ENCODE results near the gene WWOX. TPM values are rescaled to one million over a fixed set of nuclear protein-coding genes. Genes with fewer than 3 reads are reported as not detected.

Gene WWOX
- total RNA-seq, 6 donors from 2014 or later = 18.7 to 167 (median 31.0) TPM

DNA sequence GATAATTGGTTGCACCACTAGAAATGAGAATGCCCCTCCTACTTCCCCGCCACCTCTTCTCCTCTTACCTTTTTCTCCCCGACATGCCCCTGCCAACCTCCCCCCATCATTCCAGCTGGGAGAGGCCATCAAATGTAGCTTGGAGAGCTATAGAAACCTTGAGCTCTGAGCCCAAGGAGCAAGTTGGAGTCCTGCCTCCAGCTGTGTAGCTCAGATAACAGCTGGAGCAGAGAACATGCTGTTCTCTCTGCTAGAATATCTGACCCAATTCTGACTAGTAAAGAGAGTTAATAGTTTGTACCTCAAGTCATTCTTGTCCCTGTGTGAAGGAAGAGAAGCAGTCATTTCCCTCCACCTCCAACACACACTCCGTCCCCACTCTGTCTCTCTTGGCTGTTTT is 1010.8 kb downstream of the WWOX start:
- Histone ChIP-seq H3K9me3 (no peaks in the 10 kb centered on the region), H3K27ac (no peak overlapping the region), H3K27me3 (no peaks in the 10 kb centered on the region), H3K4me1 (no peaks in the 10 kb centered on the region), H3K36me3 (no peaks in the 10 kb centered on the region), H3K4me3 (no peak overlapping the region)
- 89 to 92% methylated on average over 3 of the region's 3 CpGs for WGBS, 2 donors
- TF ChIP-seq EP300 (IDR thresholded peaks at IDR 0.05) (no peak), POLR2A (IDR thresholded peaks at IDR 0.05) (no peak)
- TF ChIP-seq, protein P1, sequence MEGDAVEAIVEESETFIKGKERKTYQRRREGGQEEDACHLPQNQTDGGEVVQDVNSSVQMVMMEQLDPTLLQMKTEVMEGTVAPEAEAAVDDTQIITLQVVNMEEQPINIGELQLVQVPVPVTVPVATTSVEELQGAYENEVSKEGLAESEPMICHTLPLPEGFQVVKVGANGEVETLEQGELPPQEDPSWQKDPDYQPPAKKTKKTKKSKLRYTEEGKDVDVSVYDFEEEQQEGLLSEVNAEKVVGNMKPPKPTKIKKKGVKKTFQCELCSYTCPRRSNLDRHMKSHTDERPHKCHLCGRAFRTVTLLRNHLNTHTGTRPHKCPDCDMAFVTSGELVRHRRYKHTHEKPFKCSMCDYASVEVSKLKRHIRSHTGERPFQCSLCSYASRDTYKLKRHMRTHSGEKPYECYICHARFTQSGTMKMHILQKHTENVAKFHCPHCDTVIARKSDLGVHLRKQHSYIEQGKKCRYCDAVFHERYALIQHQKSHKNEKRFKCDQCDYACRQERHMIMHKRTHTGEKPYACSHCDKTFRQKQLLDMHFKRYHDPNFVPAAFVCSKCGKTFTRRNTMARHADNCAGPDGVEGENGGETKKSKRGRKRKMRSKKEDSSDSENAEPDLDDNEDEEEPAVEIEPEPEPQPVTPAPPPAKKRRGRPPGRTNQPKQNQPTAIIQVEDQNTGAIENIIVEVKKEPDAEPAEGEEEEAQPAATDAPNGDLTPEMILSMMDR (IDR thresholded peaks at IDR 0.05) = no peak
- no peak for ATAC-seq (ENCODE audit: low FRiP score in 2 of 2)
- no peak for DNase-seq

DNA sequence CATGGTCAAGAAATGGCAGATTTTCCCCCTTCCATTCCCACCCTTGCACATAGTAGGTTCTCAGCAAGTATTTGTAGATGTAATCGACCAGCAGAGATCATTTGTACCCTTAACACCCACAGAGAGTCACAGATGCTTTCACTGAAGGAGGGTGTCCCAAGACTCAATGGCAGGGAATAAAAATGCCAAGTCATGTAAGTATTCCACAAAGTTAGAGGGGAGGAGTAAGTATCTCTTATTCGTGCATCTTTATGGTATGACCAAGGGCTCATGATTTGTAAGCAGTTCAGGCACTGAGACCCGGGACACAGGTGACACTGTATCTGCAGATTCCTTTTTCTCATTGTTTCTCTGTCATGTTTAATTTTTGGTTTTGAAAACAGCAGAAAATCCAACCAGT is 1011.5 kb downstream of the WWOX start:
- H3K4me3 ChIP-seq = no peak overlapping the region
- 69 to 84% methylated on average over 3 of the region's 3 CpGs for WGBS, 2 donors
- no peaks in the 10 kb centered on the region for H3K4me1 ChIP-seq
- no peaks in the 10 kb centered on the region for H3K27me3 ChIP-seq
- no peak for TF ChIP-seq EP300 (IDR thresholded peaks at IDR 0.05)
- TF ChIP-seq, protein P1 (IDR thresholded peaks at IDR 0.05) = no peak
- TF ChIP-seq POLR2AphosphoS5 (IDR thresholded peaks at IDR 0.05) = no peak
- no peak for TF ChIP-seq POLR2A (IDR thresholded peaks at IDR 0.05)
- no peaks in the 10 kb centered on the region for H3K9me3 ChIP-seq
- H3K27ac ChIP-seq = no peak overlapping the region
- no peaks in the 10 kb centered on the region for H3K36me3 ChIP-seq
- DNase-seq = no peak
- ATAC-seq (ENCODE audit: low FRiP score in 2 of 2) = no peak

DNA sequence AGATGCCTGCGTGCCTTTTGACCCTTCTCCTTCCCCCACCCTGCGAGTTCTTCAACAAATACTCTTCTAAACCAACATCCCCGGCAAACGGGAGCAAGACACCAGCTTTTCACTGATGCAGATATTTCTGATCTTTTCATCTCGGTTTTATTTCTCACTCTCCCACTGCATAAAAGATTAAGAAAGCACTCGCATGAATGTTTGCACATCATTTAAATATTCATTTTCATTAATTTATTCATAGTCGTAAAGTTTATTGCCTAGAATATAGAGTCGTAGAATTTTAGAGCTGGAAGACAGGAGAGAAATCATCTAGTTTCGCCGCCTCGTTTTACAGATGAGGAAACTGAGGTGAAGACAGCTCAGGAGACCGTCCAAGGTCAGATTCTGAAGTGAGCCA is 1013.0 kb downstream of the WWOX start:
- Histone ChIP-seq H3K27me3 (no peaks in the 10 kb centered on the region), H3K4me1 (no peaks in the 10 kb centered on the region), H3K27ac (no peak overlapping the region), H3K36me3 (no peaks in the 10 kb centered on the region), H3K9me3 (peaks cover 0 to 5% (median 0%) of the 10 kb centered on the region in 4 donors), H3K4me3 (no peak overlapping the region)
- ATAC-seq (ENCODE audit: low FRiP score in 2 of 2) (no peak), DNase-seq (no peak)
- 90 to 95% methylated on average over 12 of the region's 12 CpGs for WGBS, 2 donors
- TF ChIP-seq EP300 (IDR thresholded peaks at IDR 0.05) (no peak), POLR2A (IDR thresholded peaks at IDR 0.05) (no peak), POLR2AphosphoS5 (IDR thresholded peaks at IDR 0.05) (no peak)
- TF ChIP-seq, protein P1 (IDR thresholded peaks at IDR 0.05) = no peak

DNA sequence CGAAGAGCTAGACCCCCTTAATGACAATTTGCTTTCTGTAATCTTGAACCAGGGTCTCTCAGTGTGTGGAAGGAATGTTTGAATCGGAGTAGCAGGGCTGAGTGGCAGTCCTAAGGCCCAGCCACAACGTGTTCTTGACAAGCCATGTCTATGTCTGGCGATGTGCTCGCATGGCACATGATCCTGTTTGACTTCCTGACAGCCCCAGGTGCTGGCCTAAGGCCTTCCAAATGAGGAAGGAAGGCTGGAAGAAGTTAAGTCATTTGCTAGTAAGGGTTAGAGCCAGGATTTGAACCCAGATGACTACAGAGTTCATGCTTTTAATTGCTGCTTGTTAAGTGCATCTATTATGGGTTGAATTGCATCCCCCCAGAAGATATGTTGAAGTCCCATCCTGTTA is 1014.4 kb downstream of the WWOX start:
- no peaks in the 10 kb centered on the region for H3K4me1 ChIP-seq
- no peak overlapping the region for H3K4me3 ChIP-seq
- TF ChIP-seq, protein P1 (IDR thresholded peaks at IDR 0.05) = no peak
- TF ChIP-seq EP300 (IDR thresholded peaks at IDR 0.05) (no peak), POLR2AphosphoS5 (IDR thresholded peaks at IDR 0.05) (no peak), POLR2A (IDR thresholded peaks at IDR 0.05) (no peak)
- DNase-seq = no peak
- 72 to 82% methylated on average over 5 of the region's 5 CpGs for WGBS, 2 donors
- H3K36me3 ChIP-seq = no peaks in the 10 kb centered on the region
- no peak overlapping the region for H3K27ac ChIP-seq
- ATAC-seq (ENCODE audit: low FRiP score in 2 of 2) = no peak
- H3K9me3 ChIP-seq = peaks cover 0 to 5% (median 0%) of the 10 kb centered on the region in 4 donors
- H3K27me3 ChIP-seq = no peaks in the 10 kb centered on the region

DNA sequence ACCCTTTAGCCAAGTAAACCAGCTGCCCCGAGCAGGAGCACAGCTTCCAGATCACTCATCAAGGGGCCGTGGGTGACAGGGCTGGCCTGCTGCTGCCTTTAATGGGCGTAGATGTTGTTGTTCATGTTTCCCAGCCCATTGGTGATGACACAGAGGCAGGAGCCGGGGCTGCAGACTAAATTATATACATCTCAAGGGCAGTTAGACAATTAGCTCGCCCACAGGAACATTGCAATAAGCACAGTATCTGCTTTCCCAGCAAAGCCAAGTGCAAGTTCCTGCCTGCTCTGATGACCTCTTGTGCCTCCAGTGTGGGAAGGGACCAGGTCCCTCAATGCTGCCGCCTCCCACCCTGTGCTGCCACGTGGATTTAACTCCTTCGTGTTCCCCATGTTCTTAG is 1015.3 kb downstream of the WWOX start:
- Histone ChIP-seq H3K27ac (no peak overlapping the region), H3K36me3 (no peaks in the 10 kb centered on the region), H3K4me1 (no peaks in the 10 kb centered on the region), H3K27me3 (no peaks in the 10 kb centered on the region), H3K4me3 (no peak overlapping the region), H3K9me3 (peaks cover 0 to 5% (median 0%) of the 10 kb centered on the region in 4 donors)
- no peak for DNase-seq
- ATAC-seq (ENCODE audit: low FRiP score in 2 of 2) = no peak
- WGBS, 2 donors = 60 to 75% methylated on average over 7 to 8 of the region's 8 CpGs
- no peak for TF ChIP-seq POLR2AphosphoS5 (IDR thresholded peaks at IDR 0.05)
- no peak for TF ChIP-seq EP300 (IDR thresholded peaks at IDR 0.05)
- TF ChIP-seq, protein P1 (IDR thresholded peaks at IDR 0.05) = no peak
- TF ChIP-seq POLR2A (IDR thresholded peaks at IDR 0.05) = no peak
